ENCODE results near the gene GAB1. TPM values are rescaled to one million over a fixed set of nuclear protein-coding genes. Genes with fewer than 3 reads are reported as not detected.

The GAB1 gene
- total and polyA plus RNA-seq, 2 experiments from 2014 or later: 1.8 to 6.3 TPM

- TF ChIP-seq EZH2 (IDR thresholded peaks at IDR 0.05; ENCODE audit: insufficient read depth, poor library complexity, severe bottlenecking) (no peak), EZH2phosphoT487 (IDR thresholded peaks at IDR 0.05; ENCODE audit: insufficient read depth, low read depth) (no peak)
- in situ Hi-C loops (cut with MboI): no loop called here
- Histone ChIP-seq H3K4me3 (no peak overlapping the region), H3F3A (ENCODE audit: insufficient read depth) (no peaks in the 10 kb centered on the region), H3K4me2 (ENCODE audit: unreplicated experiment) (no peak overlapping the region), H3K9ac (no peak overlapping the region), H3K36me3 (ENCODE audit: low read depth) (no peaks in the 10 kb centered on the region), H3K79me2 (ENCODE audit: insufficient read depth) (no peaks in the 10 kb centered on the region), H3K27me3 (replicated peaks; ENCODE audit: insufficient read depth) (no peaks in the 10 kb centered on the region), H4K20me1 (ENCODE audit: insufficient read depth) (no peaks in the 10 kb centered on the region), H3K9me2 (ENCODE audit: insufficient read depth) (no peaks in the 10 kb centered on the region), H2AFZ (no peak overlapping the region), H3K9me3 (ENCODE audit: low read depth) (no peaks in the 10 kb centered on the region), H3K27ac (no peak overlapping the region), H3K4me1 (ENCODE audit: insufficient read depth) (no peaks in the 10 kb centered on the region)
- DNase-seq: no peak
- 100% methylated on average over 1 of the region's 1 CpG for WGBS, 2 experiments (ENCODE audit: low coverage in 1 of 2, low lambda C conversion rate in 2 of 2, missing lambda C conversion rate in 2 of 2)
Measured at GRCh38 chr4:143473334-143474126, 136.9 kb downstream of the GAB1 start.

DNA sequence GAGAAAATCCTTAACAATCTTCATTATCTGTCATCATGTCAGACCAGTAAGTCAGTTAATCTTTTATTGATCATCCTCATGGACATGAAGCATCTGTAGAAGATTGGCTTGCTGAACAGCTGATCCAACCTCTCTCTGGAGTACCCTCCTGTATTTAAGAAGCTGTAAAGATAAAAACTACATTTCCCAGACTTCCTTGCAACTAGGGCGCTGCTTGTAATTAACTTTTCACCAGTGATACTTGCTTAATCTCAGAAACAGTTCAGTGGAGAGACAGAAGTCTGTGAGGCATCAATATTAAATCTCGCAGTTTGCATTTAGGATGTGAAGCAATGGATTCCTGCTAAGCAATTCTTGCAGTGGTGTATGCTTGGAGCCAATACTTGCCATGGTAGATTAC is 140.8 kb downstream of the GAB1 start:
- H3K36me3 ChIP-seq (ENCODE audit: low read depth): no peaks in the 10 kb centered on the region
- no peaks in the 10 kb centered on the region for H3K79me2 ChIP-seq (ENCODE audit: insufficient read depth)
- no peaks in the 10 kb centered on the region for H4K20me1 ChIP-seq (ENCODE audit: insufficient read depth)
- TF ChIP-seq EZH2 (IDR thresholded peaks at IDR 0.05; ENCODE audit: insufficient read depth, poor library complexity, severe bottlenecking): no peak
- TF ChIP-seq EZH2phosphoT487 (IDR thresholded peaks at IDR 0.05; ENCODE audit: insufficient read depth, low read depth): no peak
- no peaks in the 10 kb centered on the region for H3K9me2 ChIP-seq (ENCODE audit: insufficient read depth)
- WGBS, 2 experiments (ENCODE audit: low coverage in 1 of 2, low lambda C conversion rate in 2 of 2, missing lambda C conversion rate in 2 of 2): 75 to 76% methylated on average over 2 of the region's 2 CpGs
- H3K27me3 ChIP-seq (replicated peaks; ENCODE audit: insufficient read depth): no peaks in the 10 kb centered on the region
- in situ Hi-C loops (cut with MboI): loop anchor here (25.0 kb wide), 1 partner anchor 490 kb away; no protein-coding TSS in a partner anchor
- H3K9ac ChIP-seq: no peak overlapping the region
- no peak overlapping the region for H2AFZ ChIP-seq
- H3K4me2 ChIP-seq (ENCODE audit: unreplicated experiment): no peak overlapping the region
- H3K4me3 ChIP-seq: no peak overlapping the region
- no peaks in the 10 kb centered on the region for H3F3A ChIP-seq (ENCODE audit: insufficient read depth)
- no peak overlapping the region for H3K27ac ChIP-seq
- H3K9me3 ChIP-seq (ENCODE audit: low read depth): no peaks in the 10 kb centered on the region
- DNase-seq: no peak
- H3K4me1 ChIP-seq (ENCODE audit: insufficient read depth): no peaks in the 10 kb centered on the region

GRCh38 chr4:143481361-143481760 is 144.7 kb downstream of the GAB1 start:
- H3K4me3 ChIP-seq: no peak overlapping the region
- no peaks in the 10 kb centered on the region for H3K9me2 ChIP-seq (ENCODE audit: insufficient read depth)
- no peaks in the 10 kb centered on the region for H3K4me1 ChIP-seq (ENCODE audit: insufficient read depth)
- H3K9me3 ChIP-seq (ENCODE audit: low read depth): no peaks in the 10 kb centered on the region
- TF ChIP-seq EZH2phosphoT487 (IDR thresholded peaks at IDR 0.05; ENCODE audit: insufficient read depth, low read depth): no peak
- no peak for TF ChIP-seq EZH2 (IDR thresholded peaks at IDR 0.05; ENCODE audit: insufficient read depth, poor library complexity, severe bottlenecking)
- H4K20me1 ChIP-seq (ENCODE audit: insufficient read depth): no peaks in the 10 kb centered on the region
- no peak overlapping the region for H2AFZ ChIP-seq
- no peaks in the 10 kb centered on the region for H3F3A ChIP-seq (ENCODE audit: insufficient read depth)
- H3K36me3 ChIP-seq (ENCODE audit: low read depth): no peaks in the 10 kb centered on the region
- H3K79me2 ChIP-seq (ENCODE audit: insufficient read depth): no peaks in the 10 kb centered on the region
- H3K27ac ChIP-seq: no peak overlapping the region
- no peak overlapping the region for H3K4me2 ChIP-seq (ENCODE audit: unreplicated experiment)
- WGBS, 2 experiments (ENCODE audit: low coverage in 1 of 2, low lambda C conversion rate in 2 of 2, missing lambda C conversion rate in 2 of 2): 58 to 60% methylated on average over 3 of the region's 3 CpGs
- H3K27me3 ChIP-seq (replicated peaks; ENCODE audit: insufficient read depth): no peaks in the 10 kb centered on the region
- in situ Hi-C loops (cut with MboI): loop anchor here (25.0 kb wide), 1 partner anchor 494 kb away; no protein-coding TSS in a partner anchor
- DNase-seq: no peak
- H3K9ac ChIP-seq: no peak overlapping the region

DNA sequence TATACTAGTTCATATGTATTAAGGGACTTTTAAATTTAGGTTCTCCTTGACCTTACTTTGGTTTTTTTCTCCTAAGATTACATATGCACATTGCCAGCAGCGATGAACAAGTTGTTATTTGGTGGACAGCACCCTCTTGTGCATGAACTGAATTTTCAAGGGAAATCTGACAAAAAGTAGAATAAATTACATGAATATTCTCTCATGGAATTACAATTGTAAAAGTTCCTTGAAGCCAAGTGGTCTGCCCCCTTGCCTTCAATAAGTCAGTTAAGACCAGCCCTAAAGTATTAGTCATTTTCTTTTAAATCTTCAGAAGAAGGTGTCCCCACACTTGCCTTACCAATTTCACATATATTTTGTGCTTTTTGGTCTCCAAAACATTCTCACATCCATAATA is 146.2 kb downstream of the GAB1 start:
- in situ Hi-C loops (cut with MboI): loop anchor here (25.0 kb wide), 1 partner anchor 496 kb away; no protein-coding TSS in a partner anchor
- Histone ChIP-seq H3K9me2 (ENCODE audit: insufficient read depth) (no peaks in the 10 kb centered on the region), H3K4me2 (ENCODE audit: unreplicated experiment) (no peak overlapping the region), H3K79me2 (ENCODE audit: insufficient read depth) (no peaks in the 10 kb centered on the region), H3K36me3 (ENCODE audit: low read depth) (no peaks in the 10 kb centered on the region), H2AFZ (no peak overlapping the region), H3K4me1 (ENCODE audit: insufficient read depth) (no peaks in the 10 kb centered on the region), H3K4me3 (no peak overlapping the region), H3K27me3 (replicated peaks; ENCODE audit: insufficient read depth) (no peaks in the 10 kb centered on the region), H3K9ac (no peak overlapping the region), H3F3A (ENCODE audit: insufficient read depth) (no peaks in the 10 kb centered on the region), H3K27ac (no peak overlapping the region), H4K20me1 (ENCODE audit: insufficient read depth) (no peaks in the 10 kb centered on the region), H3K9me3 (ENCODE audit: low read depth) (no peaks in the 10 kb centered on the region)
- peak; percentile 73 for DNase-seq
- TF ChIP-seq EZH2phosphoT487 (IDR thresholded peaks at IDR 0.05; ENCODE audit: insufficient read depth, low read depth): no peak
- no peak for TF ChIP-seq EZH2 (IDR thresholded peaks at IDR 0.05; ENCODE audit: insufficient read depth, poor library complexity, severe bottlenecking)
- WGBS, 2 experiments (ENCODE audit: low coverage in 1 of 2, low lambda C conversion rate in 2 of 2, missing lambda C conversion rate in 2 of 2): 0% methylated on average over 1 of the region's 1 CpG
